Measurements from ENCODE around the gene BRIP1. TPM values are rescaled to one million over a fixed set of nuclear protein-coding genes. Genes with fewer than 3 reads are reported as not detected.
A peak's percentile ranks its signal among the peaks of the same experiment; 100 is the strongest.

The BRIP1 gene
- total and polyA plus RNA-seq, 9 of the 15 experiments (the other 6 are each of a cell fraction or from before 2014, with no cell fraction given), result 2.4 to 17.5 (median 11.2) TPM

GRCh38 chr17:61821655-61822054, 41.7 kb downstream of the BRIP1 start:
- Histone ChIP-seq H3K4me1 (replicated peaks in 1 of 2; ENCODE audit: control insufficient read depth in 2 of 2, insufficient read depth in 2 of 2, low read length in 2 of 2) (no peaks in the 10 kb centered on the region), H3K9me1 (ENCODE audit: control insufficient read depth, insufficient read depth, low read length) (no peaks in the 10 kb centered on the region), H3K9ac (ENCODE audit: insufficient read depth in 1 of 2, low read depth in 2 of 2, low read length in 2 of 2) (no peak overlapping the region), H3K4me3 (no peak overlapping the region), H2AFZ (ENCODE audit: low read depth, low read length) (no peak overlapping the region), H3K9me3 (replicated peaks; ENCODE audit: control insufficient read depth, insufficient read depth, low read depth, low read length) (no peaks in the 10 kb centered on the region), H3K79me2 (ENCODE audit: control insufficient read depth, insufficient read depth, low read length) (no peaks in the 10 kb centered on the region), H3K27me3 (ENCODE audit: control insufficient read depth in 2 of 2, insufficient read depth in 2 of 2, low read length in 2 of 2) (no peaks in the 10 kb centered on the region), H3K4me2 (ENCODE audit: insufficient read depth, low read length) (no peak overlapping the region), H3K36me3 (ENCODE audit: control insufficient read depth, insufficient read depth, low read length) (peaks cover 11% of the 10 kb centered on the region), H4K20me1 (replicated peaks; ENCODE audit: control insufficient read depth, insufficient read depth, low read length) (no peaks in the 10 kb centered on the region), H3K27ac (ENCODE audit: extremely low read depth, low read depth, low read length) (no peak overlapping the region)
- FAIRE-seq (no peak), ATAC-seq (no peak), DNase-seq (ENCODE audit: extremely low read depth in 1 of 4, low spot score in 3 of 4) (no peak)
- intact Hi-C loops (cut with micrococcal nuclease), result no loop called here
- POLR2A ChIA-PET, result interaction anchor here (0.9 kb wide), 1 partner anchor 12 kb away, joined by 4 read pairs; no protein-coding TSS in a partner anchor
- CTCF ChIA-PET (ENCODE audit: low intra/inter-chr PET ratio), result interaction anchor here (0.6 kb wide), 1 partner anchor 404 kb away, joined by 3 read pairs; no protein-coding TSS in a partner anchor
- in situ Hi-C loops (cut with MboI), result no loop called here
- WGBS (ENCODE audit: insufficient coverage, low coverage, missing lambda C conversion rate), result 83% methylated on average over 4 of the region's 4 CpGs
- peak in 1 of 3 experiments; percentile 92; a peak in 2 of 6 replicates for TF ChIP-seq ZBTB11 (CRISPR knock-in tag; IDR thresholded peaks at IDR 0.05)
- TF ChIP-seq ZEB2 (IDR thresholded peaks at IDR 0.05), result no peak
- BruUV-seq (replicated peaks), result no TSS peak
